ENCODE results near the gene SCART1.
"Not testable (repeated sequence)": the region's sequence is repeated elsewhere in the genome, so short reads cannot be mapped to it uniquely, and the experiment has no call there.

SCART1 gene

DNA sequence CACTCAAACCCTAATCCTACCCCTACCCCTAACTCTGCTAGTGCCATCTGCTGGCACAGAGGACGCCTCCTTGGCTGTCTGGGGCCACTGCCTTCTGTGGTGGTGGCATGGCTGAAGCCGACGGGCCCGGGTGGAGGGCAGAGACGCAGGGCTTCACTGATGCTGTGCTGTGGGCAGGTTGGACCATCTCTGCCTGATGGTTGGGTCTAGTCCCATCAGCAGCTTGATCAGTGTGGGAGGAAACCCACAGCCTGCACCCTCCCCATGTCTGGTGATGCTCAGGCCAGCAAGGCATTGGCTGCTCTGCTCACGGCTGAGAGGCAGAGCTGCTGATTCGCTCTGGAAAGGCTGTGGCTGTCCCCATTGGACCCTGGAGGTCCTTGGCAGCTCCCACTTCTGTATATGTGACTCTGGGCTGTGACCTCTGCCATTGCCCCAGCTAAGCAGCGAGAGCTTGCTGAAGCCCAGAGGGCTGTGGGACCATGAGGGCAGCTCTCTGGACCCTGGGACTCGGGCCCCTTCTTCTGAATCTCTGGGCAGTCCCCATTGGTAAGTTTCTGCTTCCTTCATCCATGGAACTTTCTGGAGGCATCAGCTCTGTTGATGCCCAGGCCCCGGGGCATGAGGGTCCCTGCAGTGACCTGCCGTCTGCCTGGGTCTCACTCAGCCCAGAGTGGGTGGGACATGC is at the start of gene SCART1:
Gene SCART1, plus strand, starts transcription at position 430 of the 688 bp plus-strand sequence. Its CDS starts 53 bp downstream, at position 483.
- no peak for DNase-seq

DNA sequence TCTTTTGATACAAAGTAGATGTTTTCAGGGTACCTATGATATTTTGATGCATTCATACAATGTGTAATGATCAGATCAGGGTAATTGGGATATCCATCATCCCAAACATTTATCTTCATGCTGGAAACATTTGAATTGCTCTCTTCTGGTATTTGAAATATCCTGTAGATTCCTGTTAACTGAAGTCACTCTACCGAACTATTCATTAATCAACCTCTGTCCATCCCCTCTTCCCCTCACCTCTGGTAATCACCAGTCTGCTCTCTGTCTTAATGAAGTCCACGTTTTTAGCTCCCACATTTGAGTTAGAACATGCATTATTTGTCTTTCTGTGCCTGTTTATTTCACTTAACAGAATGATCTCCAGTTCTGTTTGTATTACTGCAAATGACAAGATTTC is 48.5 kb upstream of the SCART1 start:
- no peak for DNase-seq

DNA sequence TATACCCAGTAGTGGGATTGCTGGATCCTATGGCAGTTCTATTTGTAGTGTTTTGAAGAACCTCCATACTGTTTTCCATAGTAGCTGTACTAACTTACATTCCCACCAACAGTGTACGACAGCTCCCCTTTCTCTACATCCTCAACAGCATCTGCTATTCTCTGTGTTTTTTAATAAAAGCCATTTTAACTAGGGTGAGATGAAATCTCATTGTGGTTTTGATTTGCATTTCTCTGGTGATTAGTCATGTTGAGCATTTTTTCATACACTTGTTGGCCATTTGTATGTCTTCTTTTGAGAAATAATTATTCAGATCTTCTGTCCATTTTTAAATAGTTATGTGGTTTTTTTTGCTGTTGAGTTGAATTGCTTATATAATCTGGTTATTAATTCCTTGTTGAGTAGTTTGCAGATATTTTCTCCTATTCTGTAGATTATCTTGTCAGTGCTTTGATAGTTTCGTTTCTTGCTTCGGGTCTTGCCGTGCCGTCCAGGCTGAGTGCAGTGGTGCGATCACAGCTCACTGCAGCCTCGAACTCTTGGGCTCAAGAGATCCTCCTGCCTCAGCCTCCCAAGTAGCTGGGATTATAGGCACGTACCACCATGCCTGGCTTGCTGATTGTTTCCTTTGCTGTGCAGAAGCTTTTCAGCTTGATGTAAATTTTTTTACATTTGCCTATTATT is 47.8 kb upstream of the SCART1 start:
- DNase-seq, result no peak

DNA sequence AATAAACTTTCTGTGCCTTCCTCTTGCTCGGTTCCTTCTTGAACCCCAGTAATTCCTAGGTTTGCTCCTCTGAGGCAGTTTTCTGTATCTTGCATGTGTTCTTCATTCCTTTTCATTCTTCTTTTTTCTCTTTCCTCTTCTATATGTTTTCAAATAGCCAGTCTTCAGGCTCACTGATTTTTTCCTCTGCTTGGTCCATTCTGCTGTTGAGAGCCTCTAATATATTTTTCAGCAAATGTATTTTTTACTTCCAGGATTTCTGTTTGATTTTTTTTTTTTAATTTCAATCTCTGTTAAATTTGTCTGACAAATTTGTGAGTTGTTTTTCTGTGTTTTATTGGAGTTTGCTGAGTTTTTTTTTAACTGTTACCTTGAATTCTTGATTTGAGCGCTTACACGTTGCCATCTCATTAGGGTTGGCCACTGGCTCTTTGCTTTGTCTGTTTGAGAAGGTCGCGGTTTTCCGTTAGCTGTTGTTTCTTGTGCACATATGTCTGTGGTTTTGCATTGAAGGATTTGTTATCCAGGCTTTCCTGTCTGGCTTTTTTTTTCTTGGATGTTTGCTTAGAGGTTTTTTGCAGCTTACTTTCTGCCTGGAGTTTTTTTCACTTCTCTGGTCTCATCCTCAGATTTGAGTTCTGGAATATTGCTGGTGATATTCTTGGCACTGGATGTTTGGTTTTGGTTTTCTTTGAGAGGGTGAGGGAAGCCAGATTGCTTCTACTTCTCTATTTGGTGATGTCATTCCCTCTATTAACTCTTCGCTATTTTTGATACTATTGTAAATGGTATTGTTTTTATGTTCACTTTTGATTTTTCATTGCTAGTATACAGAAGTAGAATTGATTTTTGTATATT is 42.0 kb upstream of the SCART1 start:
- DNase-seq, result no peak

DNA sequence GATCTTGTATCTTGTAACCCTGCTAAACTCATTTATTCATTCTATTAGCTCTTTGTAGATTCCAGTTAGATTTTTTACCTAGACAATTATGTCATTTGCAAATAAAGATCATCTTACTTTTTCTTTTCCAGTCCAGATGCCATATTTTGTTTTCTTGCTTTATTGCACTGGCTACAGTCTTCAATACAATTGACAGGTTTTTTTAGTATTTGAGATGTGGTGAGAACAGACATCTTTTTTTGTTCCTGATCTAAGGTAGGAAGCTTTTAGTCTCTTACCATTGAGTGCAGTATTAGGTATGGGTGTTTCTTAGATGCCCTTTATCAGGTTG is 41.4 kb upstream of the SCART1 start:
- no peak for DNase-seq

DNA sequence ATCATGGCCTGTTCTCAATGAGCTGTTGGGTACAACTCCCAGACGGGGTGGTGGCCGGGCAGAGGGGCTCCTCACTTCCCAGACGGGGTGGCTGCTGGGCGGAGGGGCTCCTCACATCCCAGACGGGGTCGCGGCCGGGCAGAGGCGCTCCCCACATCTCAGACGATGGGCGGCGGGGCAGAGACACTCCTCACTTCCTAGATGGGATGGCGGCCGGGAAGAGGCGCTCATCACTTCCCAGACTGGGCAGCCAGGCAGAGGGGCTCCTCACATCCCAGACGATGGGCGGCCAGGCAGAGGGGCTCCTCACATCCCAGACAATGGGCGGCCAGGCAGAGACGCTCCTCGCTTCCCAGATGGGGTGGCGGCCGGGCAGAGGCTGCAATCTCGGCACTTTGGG is 39.3 kb upstream of the SCART1 start:
- not testable (repeated sequence) for DNase-seq

DNA sequence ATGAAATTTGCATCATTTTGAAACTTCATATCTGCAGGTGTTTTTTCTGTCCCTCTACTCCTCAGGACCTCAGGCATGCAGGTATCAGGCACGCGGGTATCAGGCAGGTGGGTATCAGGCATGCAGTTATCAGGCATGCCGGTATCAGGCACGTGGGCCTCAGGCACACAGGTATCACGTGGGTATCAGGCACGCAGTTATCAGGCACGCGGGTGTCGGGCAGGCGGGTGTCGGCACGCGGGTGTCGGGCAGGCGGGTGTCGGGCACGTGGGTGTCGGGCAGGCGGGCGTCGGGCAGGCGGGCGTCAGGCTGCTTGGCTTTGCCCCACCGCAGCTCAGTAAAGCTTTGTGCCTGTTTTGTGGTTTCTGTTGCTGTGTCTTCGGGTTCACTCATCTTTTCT is 38.0 kb upstream of the SCART1 start:
- DNase-seq, result no peak

DNA sequence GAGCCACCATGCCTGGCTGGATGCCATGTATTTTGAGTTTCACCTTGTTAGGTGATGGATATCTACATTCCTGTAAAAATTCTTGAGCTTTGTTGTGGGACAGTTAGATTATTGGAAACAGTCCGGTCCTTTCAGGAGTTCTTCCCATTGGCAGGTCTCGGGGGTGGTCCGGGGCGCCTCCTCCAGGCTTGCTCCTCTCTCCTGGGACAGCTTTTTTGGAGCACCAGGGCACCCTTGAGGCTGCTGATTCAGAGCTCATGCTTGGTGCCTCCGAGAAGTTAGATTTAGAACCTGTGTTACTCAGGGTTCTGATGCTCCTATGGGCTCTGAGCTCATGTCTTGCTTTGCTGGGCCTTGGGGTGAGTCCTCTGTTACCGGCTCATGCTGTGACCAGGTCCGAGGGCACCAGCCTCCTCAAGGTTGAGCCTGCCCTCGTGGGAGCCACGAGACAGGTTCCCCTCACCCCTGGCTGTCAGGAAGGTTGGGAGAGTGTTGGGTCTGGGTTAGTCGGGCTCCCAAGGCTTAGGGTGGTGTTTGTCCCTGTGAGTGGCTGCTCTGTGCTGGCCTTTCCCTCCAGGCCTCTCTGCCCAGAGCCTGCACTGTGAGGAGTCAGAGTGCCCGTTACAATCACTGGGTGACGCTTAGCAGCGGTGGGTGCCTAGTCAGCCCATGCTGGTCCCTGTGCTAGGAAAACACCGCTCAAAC is 35.3 kb upstream of the SCART1 start:
- DNase-seq, result no peak

DNA sequence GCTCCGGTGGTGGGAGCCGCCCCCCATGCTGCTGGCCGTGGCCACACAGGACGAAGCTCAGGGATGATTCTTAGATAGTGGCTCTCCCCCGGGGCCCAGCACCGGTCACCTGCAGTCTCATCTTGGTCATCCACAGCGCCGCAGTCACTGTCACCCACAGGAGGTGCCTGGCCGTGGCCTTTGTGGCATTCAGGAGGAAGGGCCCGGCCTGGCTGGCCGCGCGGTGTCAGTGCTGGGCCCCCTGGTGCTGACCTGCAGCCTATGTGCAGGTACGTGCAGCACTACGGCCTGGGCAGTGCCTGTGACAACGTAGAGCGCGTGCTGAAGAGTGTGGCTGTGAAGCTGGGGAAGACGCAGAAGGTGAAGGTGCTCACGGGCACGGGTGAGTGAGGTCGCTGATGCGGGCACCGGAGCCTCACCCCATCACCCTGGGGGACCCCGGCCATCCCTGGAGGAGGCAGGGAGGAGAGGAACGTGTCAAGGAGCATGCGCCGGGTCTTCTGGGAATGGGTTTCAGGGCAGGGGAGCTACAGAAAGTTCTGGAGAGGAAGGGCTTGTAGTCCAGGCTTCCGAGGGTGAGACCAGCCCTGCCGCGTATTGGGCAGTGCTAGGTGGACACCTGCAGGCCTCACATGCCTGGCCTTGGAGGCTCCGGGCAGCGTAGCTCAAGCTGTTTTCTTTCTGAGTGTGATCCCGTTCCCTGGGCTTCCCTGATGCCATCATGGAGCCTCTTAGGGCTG is 34.4 kb upstream of the SCART1 start:
- no peak for DNase-seq

DNA sequence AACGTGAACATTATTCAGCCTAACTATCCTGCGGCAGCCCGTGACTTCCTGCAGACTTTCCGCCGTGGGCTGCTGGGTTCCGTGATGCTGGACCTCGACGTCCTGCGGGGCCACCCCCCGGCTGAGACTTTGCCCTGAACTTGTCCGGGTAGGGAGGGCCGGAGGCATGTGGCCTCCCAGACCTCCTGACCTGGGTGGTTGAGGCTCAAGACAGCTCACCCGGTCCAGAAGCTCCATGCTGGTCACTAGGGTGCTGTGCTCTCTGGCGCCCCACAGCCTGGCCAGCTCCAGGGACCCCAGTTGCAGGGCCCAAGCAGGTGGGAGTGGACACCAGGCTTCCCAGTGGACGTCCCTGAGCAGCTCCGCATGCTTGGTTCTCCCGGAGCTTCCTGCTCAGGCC is 33.7 kb upstream of the SCART1 start:
- DNase-seq, result no peak

DNA sequence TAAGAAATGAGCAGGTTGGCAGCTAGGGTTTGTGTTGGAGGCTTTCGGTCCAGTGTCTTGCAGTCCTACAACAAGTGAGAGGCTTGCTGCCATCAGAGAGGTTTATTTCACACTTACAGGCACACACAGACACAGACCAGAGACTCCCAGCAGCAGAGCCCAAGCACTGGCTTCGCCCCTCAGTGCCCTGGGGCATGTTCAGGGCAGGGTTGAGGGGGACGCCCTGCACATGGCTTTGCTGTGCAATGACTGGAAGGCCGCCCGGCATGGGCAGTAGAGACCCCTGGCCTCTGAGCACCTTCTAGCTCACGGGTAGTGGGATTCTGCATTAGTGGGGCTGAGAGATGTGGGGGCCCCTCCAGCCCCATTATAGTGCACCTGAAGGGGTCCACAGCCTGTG is 33.2 kb upstream of the SCART1 start:
- no peak for DNase-seq

DNA sequence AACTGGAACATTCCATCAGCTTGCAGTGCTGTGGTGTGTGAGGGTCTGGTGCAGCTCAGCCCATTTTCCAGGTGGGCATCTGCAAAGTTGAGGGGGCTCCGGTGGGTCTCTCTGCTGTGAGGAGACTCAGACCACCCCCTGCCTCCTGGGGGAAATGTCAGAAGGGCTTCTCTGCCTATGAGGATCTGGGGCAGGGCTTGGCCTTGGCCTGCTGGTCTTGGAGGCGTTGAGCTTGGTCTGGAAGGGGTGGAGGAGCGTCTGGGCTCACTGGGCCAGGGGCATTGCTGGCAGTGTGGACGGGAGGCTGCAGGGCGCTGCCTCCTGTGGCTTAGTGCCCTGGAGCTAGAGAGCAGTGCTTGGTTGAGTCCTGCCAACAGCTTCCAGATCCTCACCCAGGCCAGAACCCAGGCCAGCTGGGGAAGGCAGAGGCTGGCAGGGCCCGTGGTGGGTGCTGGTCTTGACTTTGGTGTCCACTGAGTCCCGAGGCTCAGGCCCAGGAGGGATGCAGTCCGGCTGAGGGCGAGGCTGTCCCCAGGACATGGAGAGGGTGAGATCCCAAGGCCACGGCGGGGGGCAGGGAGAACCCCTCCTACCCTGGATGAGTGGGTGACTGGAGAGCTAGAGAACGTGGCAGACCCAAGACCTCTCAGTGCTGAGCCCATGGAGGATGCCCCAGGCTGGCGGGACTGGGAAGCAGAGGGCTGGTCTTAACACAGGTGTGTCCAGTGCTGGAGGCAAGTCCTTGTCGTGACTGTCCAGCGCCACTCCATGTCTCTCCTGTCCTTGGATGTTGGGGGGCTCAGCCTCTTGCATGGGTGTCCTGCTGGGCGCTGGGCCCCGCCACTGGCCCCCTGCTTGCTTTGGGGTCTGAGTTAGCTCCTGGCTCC is 32.2 kb upstream of the SCART1 start:
- DNase-seq, result no peak

DNA sequence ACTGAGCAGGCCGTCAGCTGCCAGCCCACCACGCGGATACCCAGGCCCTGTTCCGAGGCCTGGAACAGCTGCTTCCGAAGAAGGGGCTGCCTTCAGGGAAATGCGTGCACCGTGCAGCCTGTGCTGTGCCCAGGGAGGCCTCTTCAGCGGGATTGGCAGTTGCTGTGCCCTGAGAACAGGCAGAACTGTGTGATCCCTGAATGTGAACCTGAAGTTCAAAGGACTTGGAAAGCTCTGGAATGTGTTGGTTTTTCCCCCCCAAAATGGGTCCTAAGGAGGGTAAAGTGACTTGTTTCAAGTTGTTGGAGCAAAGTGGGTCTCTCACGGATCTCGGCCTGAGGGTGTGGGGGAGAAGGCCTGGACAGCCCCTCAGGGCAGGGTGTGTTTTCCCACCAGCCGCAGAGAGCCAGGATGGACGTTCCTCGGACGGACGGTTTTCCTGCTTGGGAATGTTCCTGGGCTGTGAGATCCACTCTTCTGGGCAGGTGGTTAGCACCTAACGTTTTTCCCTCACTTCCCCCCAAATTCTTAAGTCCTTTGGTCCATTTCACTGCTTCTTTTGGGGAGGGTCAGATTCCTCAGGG is 31.4 kb upstream of the SCART1 start:
- no peak for DNase-seq

DNA sequence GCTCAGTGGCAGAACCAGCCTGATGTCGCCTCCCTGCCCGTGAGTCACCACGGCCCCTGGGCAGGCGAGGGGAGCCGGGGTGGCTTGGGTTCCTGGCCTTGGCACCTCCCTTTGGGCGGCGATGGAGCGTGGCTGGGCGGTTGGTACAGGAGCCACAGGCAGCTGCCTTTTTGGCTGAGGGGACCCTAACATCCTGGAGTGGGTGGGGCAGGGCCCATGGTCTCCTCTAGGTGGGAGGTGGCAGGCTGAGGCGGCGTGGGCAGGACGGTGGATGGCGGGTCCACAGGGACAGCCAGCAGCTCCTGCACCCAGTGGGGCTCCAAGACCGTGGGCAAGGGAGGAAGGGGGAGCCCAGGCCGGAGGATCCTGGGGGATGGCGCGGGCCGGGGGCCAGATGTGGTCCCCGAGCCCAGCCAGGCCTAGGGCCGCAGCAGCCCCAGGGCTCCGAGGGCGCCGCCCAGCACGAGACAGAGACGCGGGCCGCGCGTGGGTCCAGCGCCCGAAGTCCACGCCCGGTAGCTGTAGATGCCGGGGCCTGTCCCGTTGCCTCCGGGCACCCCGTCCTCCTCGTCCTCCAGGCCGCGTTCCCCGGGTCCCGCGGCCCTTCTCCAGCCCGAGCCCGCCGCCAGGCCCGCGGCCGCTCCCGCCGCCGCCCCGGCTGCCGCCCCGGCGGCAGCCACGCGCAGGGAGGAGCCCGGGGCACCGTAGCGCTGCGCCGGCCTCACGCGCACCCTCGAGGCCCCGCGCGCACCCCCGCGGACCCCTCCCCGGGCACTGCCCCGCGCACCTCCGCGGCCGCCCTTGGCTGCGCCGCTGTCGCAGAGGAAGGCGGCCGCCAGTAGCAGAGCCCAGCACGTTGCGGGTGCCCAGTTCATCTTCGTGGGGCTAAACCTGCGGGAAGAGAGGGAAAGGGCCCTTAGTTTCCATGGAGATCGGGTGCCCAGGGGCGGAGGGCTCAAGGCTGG is 30.7 kb upstream of the SCART1 start:
- no peak for DNase-seq

DNA sequence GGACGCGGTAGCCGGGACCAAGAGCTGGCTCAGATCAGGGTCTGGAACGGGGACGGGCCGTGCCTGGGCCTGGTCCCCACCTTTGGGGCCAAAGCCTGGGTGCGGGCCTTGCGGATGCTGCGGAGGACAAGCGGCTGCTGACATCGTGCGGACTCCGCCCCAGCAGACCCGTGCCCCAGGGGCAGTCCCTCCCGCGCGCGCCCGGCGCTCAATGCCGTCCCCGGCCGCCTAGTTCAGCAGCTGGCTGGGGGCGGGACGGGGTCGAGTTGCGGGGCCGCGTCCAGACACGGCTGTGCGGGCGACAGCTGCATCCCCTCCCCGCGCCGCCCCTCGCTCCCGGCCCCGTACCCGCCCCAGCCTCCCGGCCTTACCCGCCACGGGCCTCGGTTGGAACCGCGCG is 29.6 kb upstream of the SCART1 start:
- not testable (repeated sequence) for DNase-seq

DNA sequence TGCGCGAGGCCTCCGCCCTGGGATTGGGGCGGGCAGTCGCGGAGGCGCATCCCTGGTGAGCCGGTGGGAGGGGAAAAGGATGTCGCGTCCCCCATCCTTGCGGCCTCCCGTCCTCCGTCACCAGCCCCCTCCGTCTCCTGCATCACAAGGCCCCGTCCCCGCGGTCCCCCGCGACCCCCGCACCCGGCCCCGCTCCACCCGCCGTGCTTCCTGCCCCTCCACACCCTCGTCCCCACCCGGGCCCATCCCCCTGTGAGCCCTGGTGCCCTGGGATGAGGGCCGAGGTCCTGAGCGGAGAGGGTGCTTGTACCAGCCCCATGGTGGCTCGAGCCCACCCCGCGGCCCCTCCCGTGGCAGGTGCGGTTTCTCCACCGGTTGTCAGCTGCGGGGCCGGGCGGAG is 29.1 kb upstream of the SCART1 start, which contains the start of gene SPRN:
Gene SPRN, minus strand, starts transcription at position 25 of the 400 bp plus-strand sequence. CDS start 944 bp downstream, outside the sequence.
- not testable (repeated sequence) for DNase-seq

DNA sequence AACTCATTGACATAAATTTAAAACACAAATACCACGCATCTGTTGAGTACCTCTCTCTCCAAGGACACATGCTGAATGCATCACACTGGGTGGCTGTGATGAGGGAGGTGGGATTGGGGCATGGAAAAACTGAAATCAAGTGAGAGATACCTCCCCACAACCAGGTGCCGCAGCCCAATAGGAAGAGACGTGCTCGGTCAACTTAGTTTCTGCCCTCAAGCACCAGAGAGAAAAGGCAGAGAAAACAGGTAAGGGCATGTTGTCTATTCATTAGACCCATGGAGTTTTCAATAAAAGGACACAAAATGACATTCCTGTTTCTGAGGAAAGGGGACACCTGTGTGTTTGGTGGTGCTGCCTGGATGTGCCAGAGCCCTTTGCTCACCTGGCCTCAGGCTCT is 24.2 kb upstream of the SCART1 start:
- DNase-seq, result not testable (repeated sequence)

DNA sequence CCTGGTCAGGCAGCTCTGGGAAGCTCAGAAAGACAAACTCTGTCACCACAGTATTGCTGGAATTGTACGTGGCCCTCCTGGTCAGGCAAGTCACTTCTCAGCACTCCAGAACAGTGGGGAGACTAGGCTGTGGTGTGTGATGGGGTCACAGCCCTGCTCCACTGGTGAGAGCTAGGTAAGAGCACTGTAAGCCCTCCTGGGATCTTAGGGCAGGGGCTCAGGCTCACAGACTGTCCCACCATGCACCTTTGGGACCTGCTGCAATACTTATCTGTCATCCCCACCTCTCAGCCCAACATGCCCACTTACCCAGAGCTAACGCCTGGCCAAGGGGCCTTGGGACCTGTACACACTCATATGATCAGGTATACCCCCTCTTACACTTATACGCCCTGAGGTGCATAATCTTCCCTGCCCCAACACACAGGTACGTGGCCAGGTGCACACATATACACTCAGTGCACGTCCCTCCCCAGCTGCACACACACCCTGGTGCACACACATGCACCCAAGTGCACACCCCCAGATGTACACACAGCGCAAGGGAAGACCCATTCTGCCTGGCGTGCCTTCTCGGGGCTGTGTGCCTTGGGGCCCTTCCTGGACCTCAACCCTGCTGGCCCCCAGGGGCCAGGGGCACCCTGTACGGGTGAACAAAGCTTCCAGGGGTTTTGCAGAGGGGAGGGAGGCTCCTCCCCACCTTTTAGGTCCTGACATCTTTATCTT is 21.7 kb upstream of the SCART1 start:
- DNase-seq, result not testable (repeated sequence)

DNA sequence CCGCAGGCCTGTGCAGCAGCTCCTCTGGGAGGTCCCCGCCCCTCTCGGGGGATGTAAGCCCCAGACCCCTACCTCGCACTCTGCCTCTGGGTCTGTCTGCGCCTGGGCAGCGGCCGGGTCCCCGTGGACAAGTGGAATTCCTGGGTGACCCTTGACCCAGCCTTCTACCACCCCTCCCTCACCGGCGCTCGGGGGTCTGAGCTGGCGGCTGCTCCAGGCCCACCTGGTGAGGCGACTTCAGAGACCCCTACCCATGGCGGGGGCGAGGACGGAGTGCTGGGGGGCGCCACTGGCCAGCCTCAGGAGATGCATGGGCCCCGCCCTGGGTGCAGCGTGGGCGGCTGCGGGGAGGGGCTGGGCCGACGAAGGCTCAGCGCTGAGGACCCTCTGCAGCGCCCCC is 21.0 kb upstream of the SCART1 start:
- not testable (repeated sequence) for DNase-seq

Data from NCI-H2081 (cell line).